ENCODE data around the gene ELMO3.

ELMO3 gene

GRCh38 chr16:67182288-67182687, 16.6 kb upstream of the ELMO3 start:
- H3K27me3 ChIP-seq (ENCODE audit: insufficient read depth, low read length), result no peaks in the 10 kb centered on the region
- no peaks in the 10 kb centered on the region for H3K9me3 ChIP-seq (ENCODE audit: low read length)
- peaks cover 8% of the 10 kb centered on the region for H3K36me3 ChIP-seq (ENCODE audit: insufficient read depth, low read length)
- H3K4me3 ChIP-seq (ENCODE audit: low read length), result peak overlapping the region; percentile 59
- peaks cover 23% of the 10 kb centered on the region for H3K4me1 ChIP-seq (ENCODE audit: insufficient read depth, low read length)
- no peak overlapping the region for H2AFZ ChIP-seq (ENCODE audit: low read depth, low read length)

- Histone ChIP-seq H3K36me3 (ENCODE audit: insufficient read depth, low read length) (peaks cover 8% of the 10 kb centered on the region), H3K27me3 (ENCODE audit: insufficient read depth, low read length) (no peaks in the 10 kb centered on the region), H3K4me3 (ENCODE audit: low read length) (peak overlapping the region; percentile 59), H3K4me1 (ENCODE audit: insufficient read depth, low read length) (peaks cover 23% of the 10 kb centered on the region), H3K9me3 (ENCODE audit: low read length) (no peaks in the 10 kb centered on the region), H2AFZ (ENCODE audit: low read depth, low read length) (peak overlapping the region; percentile 91)
Measured at GRCh38 chr16:67183284-67183626, 15.7 kb upstream of the ELMO3 start.

GRCh38 chr16:67183627-67184452, 15.1 kb upstream of the ELMO3 start, which contains the start of gene MATCAP1:
TSS of gene MATCAP1 (minus strand) at chr16:67183963. CDS start at chr16:67180610, 3,353 bp downstream.
- H3K27me3 ChIP-seq (ENCODE audit: insufficient read depth, low read length), result no peaks in the 10 kb centered on the region
- H3K36me3 ChIP-seq (ENCODE audit: insufficient read depth, low read length), result peaks cover 8% of the 10 kb centered on the region
- peak within 1 kb of the TSS; percentile 91 for H2AFZ ChIP-seq (ENCODE audit: low read depth, low read length)
- peaks cover 23% of the 10 kb centered on the region for H3K4me1 ChIP-seq (ENCODE audit: insufficient read depth, low read length)
- no peaks in the 10 kb centered on the region for H3K9me3 ChIP-seq (ENCODE audit: low read length)
- peak within 1 kb of the TSS; percentile 59 for H3K4me3 ChIP-seq (ENCODE audit: low read length)

GRCh38 chr16:67184453-67184994, 14.4 kb upstream of the ELMO3 start:
- peak overlapping the region; percentile 59 for H3K4me3 ChIP-seq (ENCODE audit: low read length)
- H3K4me1 ChIP-seq (ENCODE audit: insufficient read depth, low read length), result peaks cover 23% of the 10 kb centered on the region
- H3K27me3 ChIP-seq (ENCODE audit: insufficient read depth, low read length), result no peaks in the 10 kb centered on the region
- peaks cover 6% of the 10 kb centered on the region for H3K36me3 ChIP-seq (ENCODE audit: insufficient read depth, low read length)
- H2AFZ ChIP-seq (ENCODE audit: low read depth, low read length), result peak overlapping the region; percentile 91
- H3K9me3 ChIP-seq (ENCODE audit: low read length), result no peaks in the 10 kb centered on the region

- peak overlapping the region; percentile 59 for H3K4me3 ChIP-seq (ENCODE audit: low read length)
Measured at GRCh38 chr16:67184995-67185650, 13.8 kb upstream of the ELMO3 start.

GRCh38 chr16:67185651-67186134, 13.2 kb upstream of the ELMO3 start:
- Histone ChIP-seq H3K27me3 (ENCODE audit: insufficient read depth, low read length) (no peaks in the 10 kb centered on the region), H2AFZ (ENCODE audit: low read depth, low read length) (no peak overlapping the region), H3K36me3 (ENCODE audit: insufficient read depth, low read length) (no peaks in the 10 kb centered on the region), H3K4me3 (ENCODE audit: low read length) (no peak overlapping the region), H3K4me1 (ENCODE audit: insufficient read depth, low read length) (peaks cover 23% of the 10 kb centered on the region), H3K9me3 (ENCODE audit: low read length) (no peaks in the 10 kb centered on the region)

More at GRCh38 chr16:67184995-67185650, 13.8 kb upstream of the ELMO3 start:
- Histone ChIP-seq H3K36me3 (ENCODE audit: insufficient read depth, low read length) (peaks cover under 1% of the 10 kb centered on the region), H3K9me3 (ENCODE audit: low read length) (no peaks in the 10 kb centered on the region), H2AFZ (ENCODE audit: low read depth, low read length) (no peak overlapping the region), H3K4me1 (ENCODE audit: insufficient read depth, low read length) (peaks cover 23% of the 10 kb centered on the region), H3K27me3 (ENCODE audit: insufficient read depth, low read length) (no peaks in the 10 kb centered on the region)

- Histone ChIP-seq H3K9me3 (ENCODE audit: low read length) (no peaks in the 10 kb centered on the region), H3K27me3 (ENCODE audit: insufficient read depth, low read length) (no peaks in the 10 kb centered on the region), H3K4me1 (ENCODE audit: insufficient read depth, low read length) (peaks cover 25% of the 10 kb centered on the region), H3K4me3 (ENCODE audit: low read length) (no peak overlapping the region), H2AFZ (ENCODE audit: low read depth, low read length) (no peak overlapping the region), H3K36me3 (ENCODE audit: insufficient read depth, low read length) (no peaks in the 10 kb centered on the region)
Measured at GRCh38 chr16:67186550-67186950, 12.4 kb upstream of the ELMO3 start.

- Histone ChIP-seq H3K4me3 (ENCODE audit: low read length) (no peak overlapping the region), H3K4me1 (ENCODE audit: insufficient read depth, low read length) (peaks cover 25% of the 10 kb centered on the region), H3K36me3 (ENCODE audit: insufficient read depth, low read length) (no peaks in the 10 kb centered on the region), H3K27me3 (ENCODE audit: insufficient read depth, low read length) (no peaks in the 10 kb centered on the region), H2AFZ (ENCODE audit: low read depth, low read length) (no peak overlapping the region), H3K9me3 (ENCODE audit: low read length) (no peaks in the 10 kb centered on the region)
Measured at GRCh38 chr16:67187175-67187890, 11.6 kb upstream of the ELMO3 start.

GRCh38 chr16:67188323-67188722, 10.6 kb upstream of the ELMO3 start:
- no peaks in the 10 kb centered on the region for H3K27me3 ChIP-seq (ENCODE audit: insufficient read depth, low read length)
- H3K9me3 ChIP-seq (ENCODE audit: low read length), result no peaks in the 10 kb centered on the region
- no peak overlapping the region for H2AFZ ChIP-seq (ENCODE audit: low read depth, low read length)
- no peak overlapping the region for H3K4me3 ChIP-seq (ENCODE audit: low read length)
- no peaks in the 10 kb centered on the region for H3K36me3 ChIP-seq (ENCODE audit: insufficient read depth, low read length)
- H3K4me1 ChIP-seq (ENCODE audit: insufficient read depth, low read length), result peaks cover 24% of the 10 kb centered on the region

- Histone ChIP-seq H3K9me3 (ENCODE audit: low read length) (no peaks in the 10 kb centered on the region), H3K27me3 (ENCODE audit: insufficient read depth, low read length) (no peaks in the 10 kb centered on the region), H2AFZ (ENCODE audit: low read depth, low read length) (no peak overlapping the region), H3K4me1 (ENCODE audit: insufficient read depth, low read length) (peaks cover 28% of the 10 kb centered on the region), H3K36me3 (ENCODE audit: insufficient read depth, low read length) (peaks cover 3% of the 10 kb centered on the region), H3K4me3 (ENCODE audit: low read length) (no peak overlapping the region)
Measured at GRCh38 chr16:67188798-67189197, 10.1 kb upstream of the ELMO3 start.

- no peaks in the 10 kb centered on the region for H3K9me3 ChIP-seq (ENCODE audit: low read length)
- no peaks in the 10 kb centered on the region for H3K27me3 ChIP-seq (ENCODE audit: insufficient read depth, low read length)
- H3K4me3 ChIP-seq (ENCODE audit: low read length), result no peak within 1 kb of the TSS
- no peak within 1 kb of the TSS for H2AFZ ChIP-seq (ENCODE audit: low read depth, low read length)
- H3K4me1 ChIP-seq (ENCODE audit: insufficient read depth, low read length), result peaks cover 22% of the 10 kb centered on the region
- H3K36me3 ChIP-seq (ENCODE audit: insufficient read depth, low read length), result peaks cover 15% of the 10 kb centered on the region
Measured at GRCh38 chr16:67190041-67190440, 8.9 kb upstream of the ELMO3 start, which contains the start of gene EXOC3L1. TSS of gene EXOC3L1 (minus strand) at chr16:67190136. CDS start at chr16:67189676, 460 bp downstream.

GRCh38 chr16:67190448-67191399, 8.2 kb upstream of the ELMO3 start:
- no peaks in the 10 kb centered on the region for H3K27me3 ChIP-seq (ENCODE audit: insufficient read depth, low read length)
- peaks cover 19% of the 10 kb centered on the region for H3K4me1 ChIP-seq (ENCODE audit: insufficient read depth, low read length)
- no peaks in the 10 kb centered on the region for H3K9me3 ChIP-seq (ENCODE audit: low read length)
- H2AFZ ChIP-seq (ENCODE audit: low read depth, low read length), result no peak overlapping the region
- peaks cover 22% of the 10 kb centered on the region for H3K36me3 ChIP-seq (ENCODE audit: insufficient read depth, low read length)
- H3K4me3 ChIP-seq (ENCODE audit: low read length), result no peak overlapping the region
